Brain microvascular endothelial cell (primary cell): Measurements from ENCODE around the gene COX7C.
"Not testable (repeated sequence)": the region's sequence is repeated elsewhere in the genome, so short reads cannot be mapped to it uniquely, and the experiment has no call there.

ENCODE experiments used
- DNase-seq: peaks from one replicate; pipeline ENCODE4 v3.0.0-alpha.2; 2020
- H3K27ac ChIP-seq: fragments of 250-450 bp; sonication (Bioruptor Pico); 2 replicates; pipeline ENCODE4 v1.5.1; 2020; ENCODE audit warnings: mild to moderate bottlenecking, moderate library complexity
- H3K27me3 ChIP-seq: fragments of 250-450 bp; sonication (Bioruptor Pico); replicated peaks from 2 replicates; pipeline ENCODE4 v1.5.1; 2020; ENCODE audit warnings: mild to moderate bottlenecking
- H3K36me3 ChIP-seq: fragments of 250-450 bp; sonication (Bioruptor Pico); replicated peaks from 2 replicates; pipeline ENCODE4 v1.5.1; 2020; ENCODE audit warnings: mild to moderate bottlenecking
- H3K4me3 ChIP-seq: 2 replicates; pipeline ENCODE4 v1.5.1; 2011; ENCODE audit warnings: low read depth, mild to moderate bottlenecking, control low read depth, low read length, moderate library complexity
- in situ Hi-C: cut with HindIII; loops from 2 replicates; pipeline ENCODE4 v1.10.0; 2017; ENCODE audit warnings: low sequenced_read_pairs, low pct_ligation_motif_present
- TF ChIP-seq, protein P1 (sequence below): IDR thresholded peaks from 2 replicates; pipeline ENCODE4 v1.5.1; 2011; ENCODE audit warnings: low read depth, mild to moderate bottlenecking, moderate library complexity, low read length, control low read depth, inconsistent platforms; ENCODE audit errors: missing control alignments

Gene COX7C, protein sequence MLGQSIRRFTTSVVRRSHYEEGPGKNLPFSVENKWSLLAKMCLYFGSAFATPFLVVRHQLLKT

DNA sequence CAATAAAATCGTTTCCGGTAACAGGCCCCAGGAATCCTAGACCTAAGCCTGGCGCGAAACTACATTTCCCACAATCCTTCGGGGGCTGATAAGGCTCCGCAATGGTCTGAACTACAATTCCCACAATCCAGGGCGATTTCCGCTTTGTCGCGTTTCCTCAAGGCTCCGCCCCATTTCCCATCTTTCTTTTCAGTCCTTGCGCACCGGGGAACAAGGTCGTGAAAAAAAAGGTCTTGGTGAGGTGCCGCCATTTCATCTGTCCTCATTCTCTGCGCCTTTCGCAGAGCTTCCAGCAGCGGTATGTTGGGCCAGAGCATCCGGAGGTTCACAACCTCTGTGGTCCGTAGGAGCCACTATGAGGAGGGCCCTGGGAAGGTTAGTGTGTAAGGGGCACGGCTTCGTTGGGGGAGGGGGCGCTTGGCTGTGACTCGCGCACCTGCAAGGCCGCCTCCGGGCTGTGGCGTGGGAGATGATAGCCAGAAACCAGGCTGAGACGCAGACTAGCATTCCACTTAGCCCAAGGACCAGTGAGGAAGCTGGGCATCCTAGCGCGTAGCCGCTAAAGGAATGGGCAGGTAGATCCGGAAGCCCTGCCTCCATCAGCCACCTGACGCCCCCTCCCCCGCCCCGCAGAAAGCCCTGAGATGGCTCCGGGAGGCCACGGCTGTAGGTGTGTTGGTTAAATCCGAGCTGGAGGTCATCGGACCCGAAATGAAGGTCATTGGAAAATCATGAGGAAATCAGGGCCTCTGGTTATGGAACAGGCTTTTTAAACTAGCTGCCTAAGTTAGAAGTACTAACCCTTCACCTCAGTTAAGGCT lies at the start of gene COX7C:
COX7C (plus strand) TSS at position 186 of the 821 bp plus-strand sequence; CDS start at position 301, 115 bp downstream.
- DNase-seq = peak; percentile 96
- Histone ChIP-seq H3K27ac (peak within 1 kb of the TSS; percentile 59), H3K36me3 (peaks cover 16% of the 10 kb centered on the region), H3K27me3 (no peaks in the 10 kb centered on the region), H3K4me3 (peak within 1 kb of the TSS; percentile 99)
- in situ Hi-C loops = no loop called here
- TF ChIP-seq, protein P1, sequence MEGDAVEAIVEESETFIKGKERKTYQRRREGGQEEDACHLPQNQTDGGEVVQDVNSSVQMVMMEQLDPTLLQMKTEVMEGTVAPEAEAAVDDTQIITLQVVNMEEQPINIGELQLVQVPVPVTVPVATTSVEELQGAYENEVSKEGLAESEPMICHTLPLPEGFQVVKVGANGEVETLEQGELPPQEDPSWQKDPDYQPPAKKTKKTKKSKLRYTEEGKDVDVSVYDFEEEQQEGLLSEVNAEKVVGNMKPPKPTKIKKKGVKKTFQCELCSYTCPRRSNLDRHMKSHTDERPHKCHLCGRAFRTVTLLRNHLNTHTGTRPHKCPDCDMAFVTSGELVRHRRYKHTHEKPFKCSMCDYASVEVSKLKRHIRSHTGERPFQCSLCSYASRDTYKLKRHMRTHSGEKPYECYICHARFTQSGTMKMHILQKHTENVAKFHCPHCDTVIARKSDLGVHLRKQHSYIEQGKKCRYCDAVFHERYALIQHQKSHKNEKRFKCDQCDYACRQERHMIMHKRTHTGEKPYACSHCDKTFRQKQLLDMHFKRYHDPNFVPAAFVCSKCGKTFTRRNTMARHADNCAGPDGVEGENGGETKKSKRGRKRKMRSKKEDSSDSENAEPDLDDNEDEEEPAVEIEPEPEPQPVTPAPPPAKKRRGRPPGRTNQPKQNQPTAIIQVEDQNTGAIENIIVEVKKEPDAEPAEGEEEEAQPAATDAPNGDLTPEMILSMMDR = no peak

DNA sequence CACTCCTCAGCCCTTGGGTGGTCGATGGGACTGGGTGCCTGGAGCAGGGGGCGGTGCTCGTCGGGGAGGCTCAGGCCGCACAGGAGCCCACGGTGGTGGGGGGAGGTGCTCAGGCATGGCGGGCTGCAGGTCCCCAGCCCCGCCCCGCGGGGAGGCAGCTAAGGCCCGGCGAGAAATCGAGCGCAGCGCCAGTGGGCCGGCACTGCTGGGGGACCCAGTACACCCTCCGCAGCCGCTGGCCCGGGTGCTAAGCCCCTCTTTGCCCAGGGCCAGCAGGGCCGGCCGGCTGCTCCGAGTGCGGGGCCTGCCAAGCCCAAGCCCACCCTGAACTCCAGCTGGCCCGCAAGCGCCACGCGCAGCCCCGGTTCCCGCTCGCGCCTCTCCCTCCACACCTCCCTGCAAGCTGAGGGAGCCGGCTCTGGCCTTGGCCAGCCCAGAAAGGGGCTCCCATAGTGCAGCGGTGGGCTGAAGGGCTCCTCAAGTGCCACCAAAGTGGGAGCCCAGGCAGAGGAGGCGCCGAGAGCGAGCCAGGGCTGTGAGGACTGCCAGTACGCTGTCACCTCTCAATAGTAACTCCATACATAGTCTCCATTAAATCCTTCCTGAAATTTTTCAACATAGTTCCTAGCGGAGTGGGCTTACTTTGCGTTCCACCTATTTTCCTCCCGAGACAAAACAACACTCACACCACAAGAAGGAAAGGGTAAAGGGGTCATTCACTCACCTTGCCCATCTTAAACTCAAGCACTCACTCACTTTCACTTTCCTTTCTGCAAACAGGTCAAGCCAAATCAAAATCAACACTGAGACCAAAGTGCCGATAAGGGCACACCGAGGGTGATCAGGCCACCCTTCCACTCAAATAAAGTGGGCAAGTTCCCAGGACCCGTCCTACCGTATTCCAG lies 48.0 kb upstream of the COX7C start:
- H3K27me3 ChIP-seq, DNase-seq, in situ Hi-C loops, H3K4me3 ChIP-seq, H3K27ac ChIP-seq, H3K36me3 ChIP-seq: not testable (repeated sequence)

DNA sequence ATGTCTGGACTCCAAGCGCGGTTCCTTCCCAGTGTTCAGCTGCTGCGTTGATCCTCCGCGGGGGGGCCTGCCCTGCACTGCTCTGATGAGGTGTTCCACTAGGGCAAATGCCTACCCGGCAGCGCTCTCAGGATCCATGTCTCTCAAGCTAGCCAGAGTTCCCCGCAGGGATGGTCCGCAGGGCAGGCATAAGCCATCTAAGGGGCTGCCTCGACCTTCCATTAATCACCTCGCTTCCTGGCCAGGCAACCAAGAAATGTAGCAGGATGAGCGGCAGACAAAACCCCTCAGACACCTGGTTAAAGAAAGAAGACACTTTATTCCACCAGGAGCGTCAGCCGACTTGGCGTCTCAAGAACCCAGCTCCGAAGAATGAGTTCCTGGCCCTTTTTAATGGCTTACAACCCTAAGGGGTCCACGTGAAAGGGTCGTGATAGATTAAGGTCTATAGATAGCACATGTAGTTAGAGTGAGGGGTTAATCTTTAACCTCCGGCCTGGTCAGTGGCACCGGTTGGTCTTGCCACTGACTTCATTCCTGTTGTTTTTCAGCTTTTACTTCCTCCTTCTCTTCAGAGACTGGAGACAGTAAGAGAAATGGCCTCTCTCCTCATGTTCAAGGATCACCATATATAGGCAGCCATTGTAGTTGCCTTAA lies 47.2 kb upstream of the COX7C start:
- no peaks in the 10 kb centered on the region for H3K36me3 ChIP-seq
- in situ Hi-C loops = no loop called here
- no peak overlapping the region for H3K4me3 ChIP-seq
- H3K27ac ChIP-seq = no peak overlapping the region
- TF ChIP-seq, protein P1 = no peak
- no peak for DNase-seq
- H3K27me3 ChIP-seq = no peaks in the 10 kb centered on the region

DNA sequence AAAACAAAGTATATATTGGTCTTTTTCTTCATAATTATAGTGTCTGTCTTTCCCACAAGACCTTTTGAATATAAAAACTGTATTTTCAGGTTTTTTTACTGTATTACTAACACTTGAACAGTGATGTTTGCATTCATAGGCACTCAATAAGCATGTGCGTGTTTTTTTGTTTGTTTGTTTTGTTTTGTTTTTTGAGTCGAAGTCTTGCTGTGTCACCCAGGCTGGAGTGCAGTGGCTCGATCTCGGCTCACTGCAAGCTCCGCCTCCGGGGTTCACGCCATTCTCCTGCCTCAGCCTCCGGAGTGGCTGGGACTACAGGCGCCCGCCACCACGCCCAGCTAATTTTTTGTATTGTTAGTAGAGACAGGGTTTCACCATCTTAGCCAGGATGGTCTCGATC lies 46.6 kb upstream of the COX7C start:
- in situ Hi-C loops, H3K27me3 ChIP-seq, H3K27ac ChIP-seq, DNase-seq, H3K36me3 ChIP-seq, H3K4me3 ChIP-seq: not testable (repeated sequence)

DNA sequence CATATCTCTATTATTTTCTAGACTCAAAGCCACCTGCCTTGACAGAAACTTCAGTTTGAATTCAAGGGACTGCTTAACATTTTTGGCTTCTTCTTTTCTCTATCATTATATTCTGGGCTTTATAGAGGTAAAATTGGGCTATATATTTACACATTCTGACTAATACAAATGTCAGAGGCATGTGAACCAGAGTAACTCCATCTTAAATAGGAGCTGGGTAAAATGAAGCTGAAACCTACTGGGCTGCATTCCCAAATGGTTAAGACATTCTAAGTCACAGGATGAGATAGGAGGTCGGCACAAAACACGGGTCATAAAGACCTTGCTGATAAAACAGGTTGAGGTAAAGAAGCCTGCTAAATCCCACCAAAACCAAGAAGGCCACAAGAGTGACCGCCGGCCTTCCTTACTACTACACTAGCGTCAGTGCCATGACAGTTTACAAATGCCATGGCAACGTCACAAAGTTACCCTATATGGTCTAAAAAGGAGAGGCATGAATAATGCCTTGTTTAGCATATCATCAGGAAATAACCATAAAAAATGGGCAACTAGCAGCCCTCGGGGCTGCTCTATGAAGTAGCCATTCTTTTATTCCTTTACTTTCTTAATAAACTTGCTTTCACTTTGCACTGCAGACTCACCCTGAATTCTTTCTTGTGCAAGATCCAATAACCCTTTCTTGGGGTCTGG lies 44.8 kb upstream of the COX7C start:
- Histone ChIP-seq H3K27me3 (no peaks in the 10 kb centered on the region), H3K4me3 (no peak overlapping the region), H3K27ac (no peak overlapping the region), H3K36me3 (no peaks in the 10 kb centered on the region)
- TF ChIP-seq, protein P1 = no peak
- no peak for DNase-seq
- in situ Hi-C loops = no loop called here

DNA sequence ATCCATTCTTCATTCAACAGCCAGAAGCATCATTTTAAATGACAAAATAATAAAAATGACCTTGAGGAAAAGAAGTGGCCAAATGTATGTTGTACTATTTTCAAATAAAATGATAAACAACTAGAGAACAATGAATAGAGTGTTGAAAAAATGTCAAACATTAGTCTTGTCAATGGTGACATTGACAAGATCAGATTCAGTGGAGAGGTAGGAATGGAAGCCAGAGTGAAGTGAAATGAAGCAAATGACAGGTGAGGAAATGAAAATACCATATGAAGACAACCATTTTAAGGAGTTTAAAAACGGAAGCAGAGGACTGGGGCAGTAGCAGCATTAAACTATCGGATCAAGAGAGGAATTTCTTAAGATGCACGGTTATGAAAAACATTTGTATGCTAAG lies 38.2 kb upstream of the COX7C start:
- H3K27ac ChIP-seq = no peak overlapping the region
- H3K36me3 ChIP-seq = no peaks in the 10 kb centered on the region
- H3K27me3 ChIP-seq = no peaks in the 10 kb centered on the region
- TF ChIP-seq, protein P1 = no peak
- DNase-seq = no peak
- H3K4me3 ChIP-seq = no peak overlapping the region
- in situ Hi-C loops = no loop called here
